ENCODE measurements around the gene WASF2. TPM values are rescaled to one million over a fixed set of nuclear protein-coding genes. Genes with fewer than 3 reads are reported as not detected.

Gene WASF2
- total and polyA plus RNA-seq, 2 of the 4 experiments (the other 2 are of a cell fraction): 7.9 to 45.4 TPM

DNA sequence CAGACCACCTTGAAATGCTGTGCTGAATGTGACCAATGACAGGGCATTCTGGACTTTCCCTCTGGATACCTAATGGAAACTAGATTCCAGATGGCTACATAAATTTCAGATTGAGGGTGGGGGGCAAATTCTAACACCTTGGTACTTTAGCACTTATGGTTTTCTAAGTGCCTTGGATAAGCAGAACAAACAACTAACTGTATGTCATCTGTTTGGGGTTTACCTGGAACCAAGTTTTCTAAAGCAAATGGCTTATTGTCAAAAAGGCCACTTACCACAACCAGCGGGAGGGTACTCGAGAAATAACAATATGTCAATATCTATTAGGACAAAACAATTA lies 58.4 kb downstream of the WASF2 start:
- H3K9ac ChIP-seq (ENCODE audit: low read depth, low read length): no peak overlapping the region
- no peak overlapping the region for H3K4me3 ChIP-seq (ENCODE audit: insufficient read depth, low read depth, low read length)
- no peak overlapping the region for H2BK5ac ChIP-seq (ENCODE audit: low read depth, low read length, poor library complexity, severe bottlenecking)
- dilution Hi-C loops (cut with HindIII; ENCODE audit: low sequenced_read_pairs, unreplicated experiment) (no loop called here), intact Hi-C loops (cut with micrococcal nuclease) (no loop called here), in situ Hi-C loops (cut with MboI; ENCODE audit: low sequenced_read_pairs) (no loop called here)
- peaks cover 65 to 93% of the 10 kb centered on the region in 2 experiments for H3K79me1 ChIP-seq (ENCODE audit: low read depth in 1 of 2, low read length in 2 of 2)
- peaks cover 71% of the 10 kb centered on the region for H4K20me1 ChIP-seq (ENCODE audit: insufficient read depth, low read length)
- ChIA-PET POLR2A (ENCODE audit: unreplicated experiment) (no interaction called here), CTCF (no interaction called here)
- H3K27me3 ChIP-seq (ENCODE audit: control insufficient read depth, insufficient read depth, low read length): no peaks in the 10 kb centered on the region
- H3K56ac ChIP-seq (ENCODE audit: extremely low read depth, insufficient read depth, low read length): no peak overlapping the region
- H4K8ac ChIP-seq (ENCODE audit: low read depth in 2 of 2, low read length in 2 of 2): no peak overlapping the region
- no peak overlapping the region for H2BK20ac ChIP-seq (ENCODE audit: low read depth, low read length)
- no peak overlapping the region for H3K14ac ChIP-seq (replicated peaks; ENCODE audit: low read depth, low read length)
- no peak overlapping the region for H4K91ac ChIP-seq (ENCODE audit: insufficient read depth, low read depth, low read length)
- DNase-seq (no peak), ATAC-seq (ENCODE audit: low read depth) (no peak)
- H3K36me3 ChIP-seq (ENCODE audit: control insufficient read depth, insufficient read depth, low read length): peaks cover 14% of the 10 kb centered on the region
- H3K4me2 ChIP-seq (ENCODE audit: low read depth, low read length): no peak overlapping the region
- no peak overlapping the region for H3K18ac ChIP-seq (ENCODE audit: low read depth, low read length)
- no TSS peak for BruUV-seq (replicated peaks)
- no peak overlapping the region for H2AK5ac ChIP-seq (ENCODE audit: low read depth, low read length)
- H2BK120ac ChIP-seq (ENCODE audit: low read depth, low read length): no peak overlapping the region
- no peak overlapping the region for H3K4ac ChIP-seq (ENCODE audit: low read depth, low read length)
- no peak overlapping the region for H3K23ac ChIP-seq (ENCODE audit: low read depth, low read length)
- H3K27ac ChIP-seq (ENCODE audit: insufficient read depth, low read length): no peak overlapping the region
- no CpG with 5 or more reads among the region's 2 CpGs for WGBS, 2 experiments (ENCODE audit: extremely low coverage in 2 of 2, insufficient read length in 1 of 2)
- H3K9me1 ChIP-seq (ENCODE audit: insufficient read depth, low read length): peaks cover 24% of the 10 kb centered on the region
- no peak overlapping the region for H2AFZ ChIP-seq (replicated peaks; ENCODE audit: low read length, poor library complexity)
- H2BK15ac ChIP-seq (ENCODE audit: low read depth, low read length): no peak overlapping the region
- H4K5ac ChIP-seq (ENCODE audit: low read depth, low read length): no peak overlapping the region
- H2AK9ac ChIP-seq (replicated peaks; ENCODE audit: low read depth, low read length, poor library complexity): no peak overlapping the region
- H3K4me1 ChIP-seq (ENCODE audit: control insufficient read depth, insufficient read depth, low read length): peaks cover 21% of the 10 kb centered on the region
- no peak for TF ChIP-seq FOS (IDR thresholded peaks at IDR 0.05; ENCODE audit: low read depth, low read length)
- no peak for TF ChIP-seq ELK1 (IDR thresholded peaks at IDR 0.05; ENCODE audit: borderline replicate concordance, low read depth, low read length)
- no peaks in the 10 kb centered on the region for H3K9me3 ChIP-seq (ENCODE audit: control insufficient read depth, insufficient read depth, low read length)
